GM21381 (cell line): ENCODE data around the gene ZFP2.
"Not testable (repeated sequence)": the region's sequence is repeated elsewhere in the genome, so short reads cannot be mapped to it uniquely, and the experiment has no call there.

Experiments
- ATAC-seq: cut with Tn5 transposase; IDR thresholded peaks from one replicate; pipeline ENCODE4 v1.9.1; 2021; ENCODE audit warnings: mild to moderate bottlenecking, moderate library complexity; ENCODE audit not compliant: unreplicated experiment

ZFP2 gene

DNA sequence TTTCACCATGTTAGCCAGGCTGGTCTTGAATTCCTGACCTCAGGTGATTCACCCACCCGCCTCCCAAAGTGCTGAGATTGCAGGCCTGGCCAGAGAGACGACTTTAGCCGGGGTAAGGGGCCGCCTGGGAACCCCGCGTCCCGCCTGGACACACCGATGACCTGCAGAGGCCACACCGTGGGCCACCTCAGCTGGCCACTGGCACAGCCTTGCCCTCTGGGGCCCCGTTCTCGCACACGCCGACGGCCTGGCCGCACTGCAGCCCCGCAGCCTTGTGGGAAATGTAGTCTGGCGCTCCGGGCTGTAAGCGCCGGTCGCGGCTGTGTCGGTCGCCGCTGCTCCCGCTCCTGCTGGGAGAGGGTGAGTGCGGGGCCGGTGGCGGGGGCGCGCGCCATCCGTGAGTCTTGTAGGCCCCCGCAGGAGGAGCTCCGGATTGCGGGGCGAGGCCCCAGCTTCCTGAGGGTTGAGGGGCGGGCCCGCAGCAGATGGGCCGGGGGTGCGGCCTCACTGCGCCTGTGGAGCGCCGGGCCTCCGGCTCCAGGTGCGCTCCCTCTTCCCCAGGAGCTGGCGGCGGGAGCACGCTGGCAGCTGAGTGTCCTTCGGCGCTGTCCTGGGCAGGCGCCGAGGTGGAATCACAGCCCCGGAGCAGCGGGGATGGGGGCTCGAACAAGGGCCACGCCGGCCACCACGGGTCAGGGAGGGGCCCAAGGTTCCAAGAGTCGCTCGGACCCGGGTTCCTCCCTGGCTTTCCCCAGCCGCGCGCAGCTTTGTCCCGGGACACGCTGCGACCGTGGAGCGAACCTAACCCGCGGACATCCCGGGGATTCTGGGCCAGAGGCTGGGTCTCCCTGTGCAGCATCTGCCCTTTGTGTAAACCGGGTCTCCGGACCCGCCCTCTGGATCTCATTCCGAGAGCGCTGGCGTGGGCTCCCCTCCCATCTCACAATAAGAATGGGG, at the start of gene ZFP2:
ZFP2 (plus strand) TSS at position 299 of the 957 bp plus-strand sequence. CDS start 35,401 bp downstream, outside the sequence.
- ATAC-seq: no peak

DNA sequence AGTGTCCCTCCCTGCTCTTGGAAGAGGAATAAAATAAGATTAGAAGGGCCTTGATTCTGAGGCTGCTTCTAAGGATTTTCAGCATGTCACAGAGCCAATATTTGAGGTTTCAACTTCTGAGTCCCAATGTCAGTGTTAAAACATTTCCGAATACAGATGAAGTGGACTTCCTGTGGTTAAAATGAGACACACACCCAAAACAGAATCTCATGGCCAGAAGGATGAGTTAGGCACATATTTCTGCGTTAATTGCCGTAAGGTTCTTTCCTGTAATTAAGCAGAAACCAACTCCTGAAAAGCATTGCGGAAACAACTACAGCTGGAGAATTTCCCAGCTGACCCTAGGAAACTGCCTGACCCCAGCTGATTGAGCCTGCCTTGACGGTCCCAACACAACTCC, 46.4 kb upstream of the ZFP2 start:
- no peak for ATAC-seq

DNA sequence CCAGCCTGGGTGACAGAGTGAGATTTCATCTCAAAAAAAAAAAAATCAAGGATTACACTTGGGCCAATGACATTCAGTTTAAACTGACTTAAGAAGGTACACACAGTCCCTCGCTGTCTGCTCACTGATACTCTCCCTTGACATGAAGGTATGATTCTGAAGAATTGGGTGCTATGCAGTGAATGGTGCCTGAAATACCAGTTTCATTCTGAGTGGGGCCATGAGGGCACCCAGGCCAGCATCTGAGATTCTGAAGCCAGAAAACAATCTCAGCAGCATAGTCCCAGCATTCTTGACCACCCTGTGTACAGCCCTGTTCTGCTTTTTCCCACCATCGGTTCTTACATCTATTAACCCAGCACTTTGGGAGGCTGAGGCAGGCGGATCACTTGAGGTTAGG, 43.8 kb upstream of the ZFP2 start:
- no peak for ATAC-seq

DNA sequence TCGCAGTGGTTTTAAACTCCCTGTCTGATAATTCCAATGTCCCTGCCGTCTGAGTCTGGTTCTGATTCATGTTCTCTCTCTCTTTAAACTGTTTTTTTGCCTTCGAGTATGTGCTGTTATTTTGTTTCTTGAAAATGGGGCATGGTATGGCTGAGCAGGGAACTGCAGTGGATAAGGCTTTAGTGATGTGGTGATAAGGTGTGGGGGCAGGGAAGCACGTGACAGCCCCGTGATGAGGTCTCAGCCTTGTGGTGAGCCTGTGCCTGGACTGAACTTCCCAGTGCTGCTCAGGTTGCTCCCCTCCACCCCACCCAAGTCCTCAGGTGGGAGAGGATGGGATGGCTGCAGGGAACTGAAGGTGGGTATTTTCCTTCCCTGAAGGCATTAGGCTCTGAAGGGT, 41.4 kb upstream of the ZFP2 start:
- ATAC-seq: no peak

DNA sequence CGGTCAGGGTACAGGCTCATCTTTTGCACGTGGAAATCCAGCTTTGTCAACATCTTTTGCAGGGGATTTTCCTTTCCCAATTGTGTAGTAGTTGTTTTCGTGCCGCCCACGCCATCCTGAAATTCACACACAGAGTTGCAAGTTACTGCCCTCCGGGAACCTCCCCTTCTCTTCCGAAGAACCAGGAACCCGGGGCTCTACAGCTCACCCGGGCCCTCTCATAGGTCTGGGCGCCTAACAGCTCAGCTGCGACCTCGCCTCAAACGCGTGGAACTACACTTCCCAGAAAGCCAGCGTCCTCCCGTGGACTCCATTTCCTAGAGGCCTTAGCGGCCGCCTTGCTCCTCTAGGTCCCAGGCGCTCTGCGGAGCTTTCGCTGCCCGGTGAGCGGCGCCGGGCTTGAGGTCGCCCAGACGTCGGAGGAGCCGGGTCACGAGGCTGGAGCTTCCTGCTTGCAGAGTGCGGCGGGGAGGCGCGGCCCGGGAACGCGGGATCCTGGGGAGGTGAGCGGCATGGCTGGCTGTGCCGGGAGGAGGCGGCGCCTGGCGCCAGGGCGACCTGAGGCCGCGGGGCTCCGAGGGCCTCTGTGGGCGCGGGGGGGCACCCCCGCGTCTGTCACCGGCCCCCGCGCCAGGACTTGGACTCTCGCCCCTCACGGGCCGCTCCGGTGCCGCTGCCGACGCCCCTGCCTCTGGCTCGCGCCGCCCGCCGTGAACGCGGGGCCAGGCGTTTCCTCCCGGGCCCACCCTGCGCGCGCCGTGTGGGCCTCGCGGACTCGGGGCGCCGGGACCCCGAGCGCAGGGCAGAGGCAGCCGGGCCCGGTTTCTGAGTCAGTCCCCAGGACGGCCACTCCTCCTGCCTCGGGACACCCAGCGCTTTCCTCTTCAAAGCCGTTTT, 35.8 kb upstream of the ZFP2 start, which contains the start of gene ZNF354B:
ZNF354B (plus strand) TSS at position 329 of the 897 bp plus-strand sequence. CDS start 1,095 bp downstream, outside the sequence.
- ATAC-seq: peak; percentile 98

DNA sequence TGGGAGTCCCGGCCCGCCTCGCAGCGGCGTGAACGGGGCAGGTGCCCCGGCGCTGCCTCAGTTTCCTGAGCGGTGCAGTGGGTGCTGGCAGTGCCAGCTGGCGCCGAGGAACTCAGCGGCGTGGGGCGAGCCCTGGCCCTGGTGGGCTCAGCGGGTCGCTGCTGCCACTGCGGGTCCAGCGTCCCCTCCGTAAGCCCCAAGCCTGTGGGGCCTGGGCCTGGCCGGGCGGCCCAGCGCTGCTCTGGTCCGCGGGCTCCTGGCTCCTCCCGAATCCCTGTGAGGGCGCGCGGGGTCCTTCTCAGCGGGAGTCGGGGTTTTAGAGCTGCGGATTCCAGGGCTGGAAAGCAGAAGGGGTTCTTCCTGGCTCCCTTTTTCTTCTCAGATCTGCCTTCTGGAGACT, 35.1 kb upstream of the ZFP2 start:
- not testable (repeated sequence) for ATAC-seq

DNA sequence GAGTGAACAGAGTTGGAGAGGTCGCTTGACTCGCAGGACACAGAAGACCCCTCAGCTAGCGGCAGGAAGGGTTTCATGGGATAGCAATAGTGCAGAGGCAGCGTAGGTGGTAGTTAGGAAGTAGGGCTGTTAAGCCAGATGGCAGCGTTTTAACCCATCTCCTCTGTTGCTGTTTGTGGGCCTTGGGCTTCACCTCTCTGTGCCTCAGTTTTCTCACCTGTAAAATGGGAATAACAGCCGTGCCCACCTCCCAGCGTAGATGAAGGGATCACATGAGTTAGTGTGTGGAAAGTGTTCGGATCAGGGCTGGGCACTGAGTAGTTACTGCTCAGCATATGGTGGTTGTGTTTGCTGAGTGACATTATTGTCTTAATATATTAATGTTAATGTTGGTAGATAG, 34.1 kb upstream of the ZFP2 start:
- no peak for ATAC-seq

DNA sequence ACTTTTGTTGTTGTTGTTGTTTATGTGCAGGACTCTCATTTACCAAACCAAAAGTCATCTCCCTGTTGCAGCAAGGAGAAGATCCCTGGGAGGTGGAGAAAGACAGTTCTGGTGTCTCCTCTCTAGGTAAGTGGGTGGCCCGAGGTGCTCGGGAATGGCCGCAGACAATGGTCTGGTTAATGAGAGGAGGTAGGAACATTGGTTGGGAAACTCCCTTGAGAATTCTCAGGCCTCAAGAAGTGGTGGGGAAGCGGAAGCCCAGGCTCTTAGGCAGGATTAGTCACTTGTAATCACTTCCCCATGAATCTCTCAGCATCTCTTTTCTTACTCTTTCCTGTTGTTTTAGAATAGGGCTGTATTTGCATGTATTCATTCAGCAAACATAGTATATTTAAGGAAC, 28.8 kb upstream of the ZFP2 start:
- ATAC-seq: no peak

DNA sequence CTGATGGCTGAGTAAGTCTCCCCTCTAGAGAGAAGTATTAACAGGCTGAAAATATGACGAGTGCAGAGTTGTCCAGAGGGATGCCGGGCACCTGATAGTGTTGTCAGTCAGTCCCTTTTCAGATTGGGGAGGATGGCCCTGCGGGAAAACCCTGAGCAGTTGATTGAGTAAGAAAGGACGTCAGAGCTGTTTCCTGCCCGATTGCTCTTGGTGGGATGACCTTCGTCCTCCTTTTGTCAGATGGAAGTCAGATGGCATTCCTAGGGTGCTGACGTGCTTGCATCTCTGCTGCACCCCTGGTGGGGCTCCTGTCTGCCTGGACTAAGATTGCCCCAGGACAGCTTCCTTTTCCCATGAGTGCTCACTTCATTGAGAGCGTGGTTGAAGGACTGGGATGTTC, 26.1 kb upstream of the ZFP2 start:
- no peak for ATAC-seq

DNA sequence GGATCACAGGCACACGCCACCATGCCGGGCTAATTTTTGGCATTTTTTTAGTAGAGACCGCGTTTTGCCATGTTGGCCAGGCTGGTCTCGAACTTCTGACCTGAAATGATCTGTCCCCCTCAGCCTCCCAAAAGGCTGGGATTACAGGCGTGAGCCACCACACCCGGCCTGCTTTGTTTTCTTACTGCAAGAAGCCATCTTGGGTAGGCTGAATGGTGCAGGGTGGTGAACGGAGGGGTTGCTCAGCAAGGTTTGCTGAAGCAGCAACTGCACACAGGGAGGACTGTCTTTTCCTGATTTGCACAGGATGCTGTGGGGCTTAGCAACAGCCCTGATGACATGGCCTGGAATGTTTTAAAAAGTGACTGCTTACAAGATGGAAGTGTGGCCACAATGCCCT, 25.3 kb upstream of the ZFP2 start:
- ATAC-seq: no peak

DNA sequence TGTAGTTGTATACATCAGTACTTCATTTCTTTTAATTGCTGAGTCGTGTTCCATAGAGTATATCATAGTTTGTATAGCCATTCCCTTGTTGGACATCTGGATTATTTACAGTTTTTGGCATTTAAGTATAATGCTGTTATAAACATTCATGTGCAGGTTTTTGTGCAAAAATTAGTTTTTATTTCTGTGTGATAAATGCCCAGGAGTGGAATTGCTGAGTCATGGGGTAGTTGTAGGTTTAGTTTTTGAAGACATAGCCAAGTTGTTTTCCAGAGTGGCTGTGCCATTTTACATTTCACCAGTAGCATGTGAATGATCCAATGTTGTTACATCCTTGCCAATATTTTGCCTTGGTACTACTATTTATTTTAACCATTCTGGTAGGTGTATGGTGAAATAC, 23.4 kb upstream of the ZFP2 start:
- ATAC-seq: no peak

DNA sequence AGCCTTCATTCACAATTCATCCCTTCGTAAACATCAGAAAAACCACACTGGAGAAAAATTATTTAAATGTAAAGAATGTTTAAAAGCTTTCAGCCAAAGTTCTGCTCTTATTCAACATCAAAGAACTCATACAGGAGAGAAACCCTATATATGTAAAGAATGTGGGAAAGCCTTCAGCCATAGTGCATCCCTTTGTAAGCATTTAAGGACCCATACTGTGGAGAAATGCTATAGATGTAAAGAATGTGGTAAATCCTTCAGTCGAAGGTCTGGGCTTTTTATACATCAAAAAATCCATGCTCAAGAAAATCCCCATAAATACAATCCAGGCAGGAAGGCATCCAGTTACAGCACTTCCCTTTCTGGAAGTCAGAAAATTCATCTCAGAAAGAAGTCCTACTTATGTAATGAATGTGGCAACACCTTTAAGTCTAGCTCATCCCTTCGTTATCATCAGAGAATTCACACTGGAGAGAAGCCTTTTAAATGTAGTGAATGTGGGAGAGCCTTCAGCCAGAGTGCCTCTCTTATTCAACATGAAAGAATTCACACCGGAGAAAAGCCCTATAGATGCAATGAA, 12.5 kb upstream of the ZFP2 start:
- not testable (repeated sequence) for ATAC-seq

DNA sequence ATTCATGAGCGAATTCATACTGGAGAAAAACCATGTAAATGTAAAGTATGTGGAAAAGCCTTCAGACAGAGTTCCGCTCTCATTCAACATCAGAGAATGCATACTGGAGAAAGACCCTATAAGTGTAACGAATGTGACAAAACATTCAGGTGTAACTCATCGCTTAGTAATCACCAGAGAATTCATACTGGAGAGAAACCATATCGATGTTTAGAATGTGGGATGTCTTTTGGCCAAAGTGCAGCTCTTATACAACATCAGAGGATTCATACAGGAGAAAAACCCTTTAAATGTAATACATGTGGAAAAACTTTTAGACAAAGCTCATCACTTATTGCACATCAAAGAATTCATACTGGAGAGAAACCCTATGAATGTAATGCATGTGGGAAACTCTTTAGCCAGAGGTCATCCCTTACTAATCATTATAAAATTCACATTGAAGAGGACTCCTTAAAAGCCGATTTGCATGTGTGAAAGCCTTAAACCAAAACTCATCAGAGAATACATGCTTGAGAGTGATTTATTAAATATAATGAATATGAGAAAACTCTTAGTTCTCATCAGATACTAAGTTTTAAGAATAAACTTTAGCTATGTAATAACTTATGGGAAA, 11.8 kb upstream of the ZFP2 start:
- no peak for ATAC-seq

DNA sequence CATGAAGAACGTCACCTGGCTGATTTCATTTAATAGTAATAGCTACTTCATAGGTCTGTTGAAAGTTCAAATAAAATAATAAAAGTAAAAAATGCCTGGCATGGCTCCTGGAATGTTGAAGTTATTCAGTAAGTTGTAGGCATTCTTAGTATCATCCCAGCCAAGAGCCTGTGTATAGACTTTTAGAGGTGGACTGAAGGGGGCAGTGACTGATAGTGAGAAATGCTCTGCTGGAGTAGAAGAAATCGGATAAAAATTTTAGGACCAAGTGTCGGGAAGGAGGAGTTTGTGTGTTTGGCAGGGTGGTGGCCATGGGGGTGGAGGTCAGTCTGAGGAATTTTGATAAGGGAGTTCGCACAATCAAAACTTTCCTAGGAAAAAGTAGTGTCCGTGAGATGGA, 3.6 kb downstream of the ZFP2 start:
- ATAC-seq: no peak

DNA sequence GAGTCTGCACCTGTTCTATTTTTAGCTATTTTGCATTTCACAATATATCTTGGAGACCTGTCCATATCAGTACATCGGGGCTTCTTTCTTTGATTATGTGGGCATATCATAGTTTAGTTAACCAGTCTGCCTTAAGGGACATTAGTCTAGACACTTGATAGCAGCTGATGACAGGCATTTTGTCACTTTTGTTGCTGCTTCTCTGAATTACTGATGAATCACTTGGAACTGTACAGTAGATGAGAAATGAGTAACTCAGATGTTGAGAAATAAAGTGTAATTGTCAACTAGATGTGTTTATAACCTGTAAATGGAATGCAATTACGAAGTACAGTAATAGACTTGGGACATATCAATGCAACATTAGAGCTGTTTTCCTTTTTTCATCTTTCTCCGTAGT, 7.1 kb downstream of the ZFP2 start:
- no peak for ATAC-seq

DNA sequence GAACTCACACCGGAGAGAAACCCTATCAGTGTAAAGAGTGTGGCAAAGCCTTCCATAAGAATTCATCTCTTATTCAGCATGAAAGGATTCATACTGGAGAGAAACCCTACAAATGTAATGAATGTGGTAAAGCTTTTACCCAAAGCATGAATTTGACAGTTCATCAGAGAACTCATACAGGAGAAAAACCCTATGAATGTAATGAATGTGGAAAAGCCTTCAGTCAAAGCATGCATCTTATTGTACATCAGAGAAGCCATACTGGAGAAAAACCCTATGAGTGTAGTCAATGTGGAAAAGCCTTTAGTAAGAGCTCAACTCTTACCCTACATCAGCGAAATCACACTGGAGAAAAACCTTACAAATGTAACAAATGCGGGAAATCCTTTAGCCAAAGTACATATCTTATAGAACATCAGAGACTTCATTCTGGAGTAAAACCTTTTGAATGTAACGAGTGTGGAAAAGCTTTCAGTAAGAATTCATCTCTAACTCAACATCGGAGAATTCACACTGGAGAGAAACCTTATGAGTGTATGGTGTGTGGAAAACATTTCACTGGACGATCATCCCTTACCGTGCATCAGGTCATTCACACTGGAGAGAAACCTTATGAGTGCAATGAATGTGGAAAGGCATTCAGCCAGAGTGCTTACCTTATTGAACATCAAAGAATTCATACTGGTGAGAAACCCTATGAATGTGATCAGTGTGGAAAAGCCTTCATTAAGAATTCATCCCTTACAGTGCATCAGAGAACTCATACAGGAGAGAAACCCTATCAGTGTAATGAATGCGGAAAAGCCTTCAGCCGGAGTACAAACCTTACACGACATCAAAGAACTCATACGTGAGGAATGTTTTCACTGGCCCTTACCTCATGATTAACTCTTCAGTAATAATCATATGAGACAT, 36.4 kb downstream of the ZFP2 start:
- no peak for ATAC-seq

DNA sequence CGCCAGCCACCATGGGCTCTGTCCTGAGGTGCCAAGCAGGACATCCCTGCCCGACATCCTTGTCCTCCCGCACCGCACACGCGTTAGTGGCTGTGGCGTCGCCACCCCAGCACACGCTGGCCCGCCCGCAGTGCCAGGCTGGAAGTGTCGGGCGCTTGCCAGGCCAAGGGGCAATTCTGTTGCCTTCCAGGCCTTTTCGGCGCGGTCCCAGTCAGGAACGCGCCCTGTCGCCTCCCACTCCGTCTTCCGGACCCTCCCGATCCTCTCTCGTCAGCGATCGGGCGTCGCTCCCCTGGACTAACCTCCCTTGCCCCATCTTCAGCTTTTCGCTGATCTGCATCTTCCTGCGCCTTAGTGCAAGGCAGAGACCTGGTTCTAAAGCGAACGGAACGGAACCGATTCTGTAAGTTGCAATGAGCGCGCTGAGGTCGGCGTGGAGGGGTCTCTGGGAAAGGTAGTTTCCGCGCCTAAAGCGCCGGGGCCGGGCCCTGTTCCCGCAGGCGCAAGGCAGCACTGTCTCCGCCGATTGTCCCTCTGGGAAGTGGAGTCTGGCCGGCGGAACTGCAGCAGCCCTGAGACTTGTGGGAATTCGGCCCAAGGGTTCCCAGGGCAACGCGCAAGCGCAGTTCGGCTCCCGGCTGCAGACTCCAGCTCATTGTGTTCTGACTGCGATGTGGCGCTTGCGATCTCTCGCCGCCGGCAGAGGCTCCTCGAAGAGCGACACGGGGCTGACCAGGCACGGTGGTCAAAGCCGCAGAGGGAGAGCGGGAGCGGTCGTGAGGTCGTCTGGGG, 45.1 kb downstream of the ZFP2 start, which contains the start of gene ZNF454:
ZNF454 (plus strand) TSS at position 630 of the 792 bp plus-strand sequence. CDS start 1,594 bp downstream, outside the sequence.
- ATAC-seq: no peak

DNA sequence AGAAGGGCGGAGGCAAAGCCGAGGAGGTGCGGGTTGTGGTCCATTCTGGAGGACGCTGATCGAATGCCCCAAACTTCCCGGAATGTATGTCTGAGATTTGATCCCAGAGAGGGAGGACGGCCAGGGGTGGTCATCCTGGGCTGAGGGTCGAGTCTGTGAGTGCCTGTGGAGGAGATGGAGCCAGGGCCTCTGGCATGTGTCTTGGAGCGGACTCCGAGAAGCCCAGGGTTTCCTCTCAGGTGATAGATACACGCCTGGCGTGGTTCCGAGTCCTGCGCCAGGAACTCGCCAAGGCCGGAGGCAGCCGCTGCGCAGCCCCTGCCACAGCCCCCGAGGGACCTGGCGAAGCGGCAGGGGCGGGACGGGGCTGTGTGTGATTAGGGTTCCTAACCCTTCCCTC, 45.6 kb downstream of the ZFP2 start:
- no peak for ATAC-seq
